Camera-type eye (tissue), 1 donor: ENCODE results near the gene CALHM5. TPM values are rescaled to one million over a fixed set of nuclear protein-coding genes. Genes with fewer than 3 reads are reported as not detected.

ENCODE experiments used
- total RNA-seq: library from RNA; depleted of rRNA; stranded (reverse); fragments of >200 nt; gene quantifications from one replicate; pipeline ENCODE4 v1.2.3, GENCODE V29; 2014

Gene CALHM5, protein sequence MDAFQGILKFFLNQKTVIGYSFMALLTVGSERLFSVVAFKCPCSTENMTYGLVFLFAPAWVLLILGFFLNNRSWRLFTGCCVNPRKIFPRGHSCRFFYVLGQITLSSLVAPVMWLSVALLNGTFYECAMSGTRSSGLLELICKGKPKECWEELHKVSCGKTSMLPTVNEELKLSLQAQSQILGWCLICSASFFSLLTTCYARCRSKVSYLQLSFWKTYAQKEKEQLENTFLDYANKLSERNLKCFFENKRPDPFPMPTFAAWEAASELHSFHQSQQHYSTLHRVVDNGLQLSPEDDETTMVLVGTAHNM
- total RNA-seq, result 3.4 TPM

DNA sequence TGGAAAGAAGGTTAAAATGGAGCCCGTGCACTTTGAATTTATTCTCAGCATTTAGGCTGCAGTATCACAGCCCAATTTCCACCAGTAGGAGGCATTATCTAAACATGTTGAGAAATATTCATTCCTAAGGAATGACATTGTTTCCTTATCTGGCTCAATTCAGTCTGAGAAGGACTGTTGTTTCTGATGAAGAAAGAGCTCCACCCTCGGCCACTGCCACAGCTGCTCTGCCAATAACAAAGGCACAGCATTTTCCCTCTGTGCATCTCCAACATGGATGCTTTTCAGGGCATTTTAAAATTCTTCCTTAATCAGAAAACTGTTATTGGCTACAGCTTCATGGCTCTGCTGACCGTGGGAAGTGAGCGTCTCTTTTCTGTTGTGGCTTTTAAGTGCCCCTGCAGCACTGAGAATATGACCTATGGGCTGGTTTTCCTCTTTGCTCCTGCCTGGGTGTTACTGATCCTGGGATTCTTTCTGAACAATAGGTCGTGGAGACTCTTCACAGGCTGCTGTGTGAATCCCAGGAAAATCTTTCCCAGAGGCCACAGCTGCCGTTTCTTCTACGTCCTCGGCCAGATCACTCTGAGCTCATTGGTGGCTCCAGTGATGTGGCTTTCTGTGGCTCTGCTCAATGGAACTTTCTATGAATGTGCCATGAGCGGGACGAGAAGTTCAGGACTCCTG is at the start of gene CALHM5:
TSS of gene CALHM5 (plus strand) at position 216 of the 687 bp plus-strand sequence. CDS start at position 274, 58 bp downstream.

DNA sequence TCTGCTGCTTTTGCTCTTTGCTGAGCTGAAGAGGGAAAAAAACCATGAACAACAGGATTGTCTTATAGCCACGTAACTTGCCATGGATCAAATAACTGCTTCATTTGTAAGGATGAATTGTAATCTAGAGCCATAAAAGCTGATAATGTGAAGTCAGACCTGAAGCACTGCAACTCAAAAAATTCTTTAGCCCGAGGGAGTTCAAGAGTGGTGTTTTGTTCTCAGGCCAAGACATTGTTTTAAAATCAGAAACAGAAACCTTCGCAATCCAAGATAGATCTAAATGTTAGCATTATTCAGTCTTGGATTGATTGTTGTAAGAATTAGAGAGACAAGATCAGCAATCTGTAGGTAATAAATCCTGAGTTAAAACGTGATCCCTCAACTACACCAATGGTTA is 34.2 kb downstream of the CALHM5 start, which contains the start of gene TRAPPC3L:
TSS of gene TRAPPC3L (minus strand) at position 34 of the 400 bp plus-strand sequence. CDS start 170 bp downstream, outside the sequence.

DNA sequence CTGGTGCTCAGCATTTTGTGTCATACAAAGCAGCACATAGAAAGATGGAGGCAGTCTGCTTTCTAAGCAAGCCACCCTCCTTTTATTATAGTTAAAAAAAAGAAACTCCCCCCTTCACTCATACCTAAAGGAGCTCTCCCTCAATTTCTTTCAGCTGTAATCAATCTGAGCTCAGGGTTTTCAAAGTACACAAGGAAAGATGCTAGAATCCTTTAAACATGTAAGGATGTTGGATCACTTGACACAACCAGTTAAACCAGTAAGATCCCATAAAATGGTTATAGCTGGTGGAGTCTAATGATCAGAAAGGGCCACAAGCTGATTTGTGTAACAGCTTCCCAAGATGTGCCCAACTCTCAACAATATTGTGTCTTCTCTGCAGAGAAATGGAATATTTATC is 42.0 kb downstream of the CALHM5 start, which contains the start of gene CALHM4:
TSS of gene CALHM4 (plus strand) at position 301 of the 400 bp plus-strand sequence. CDS start at position 344, 43 bp downstream.

DNA sequence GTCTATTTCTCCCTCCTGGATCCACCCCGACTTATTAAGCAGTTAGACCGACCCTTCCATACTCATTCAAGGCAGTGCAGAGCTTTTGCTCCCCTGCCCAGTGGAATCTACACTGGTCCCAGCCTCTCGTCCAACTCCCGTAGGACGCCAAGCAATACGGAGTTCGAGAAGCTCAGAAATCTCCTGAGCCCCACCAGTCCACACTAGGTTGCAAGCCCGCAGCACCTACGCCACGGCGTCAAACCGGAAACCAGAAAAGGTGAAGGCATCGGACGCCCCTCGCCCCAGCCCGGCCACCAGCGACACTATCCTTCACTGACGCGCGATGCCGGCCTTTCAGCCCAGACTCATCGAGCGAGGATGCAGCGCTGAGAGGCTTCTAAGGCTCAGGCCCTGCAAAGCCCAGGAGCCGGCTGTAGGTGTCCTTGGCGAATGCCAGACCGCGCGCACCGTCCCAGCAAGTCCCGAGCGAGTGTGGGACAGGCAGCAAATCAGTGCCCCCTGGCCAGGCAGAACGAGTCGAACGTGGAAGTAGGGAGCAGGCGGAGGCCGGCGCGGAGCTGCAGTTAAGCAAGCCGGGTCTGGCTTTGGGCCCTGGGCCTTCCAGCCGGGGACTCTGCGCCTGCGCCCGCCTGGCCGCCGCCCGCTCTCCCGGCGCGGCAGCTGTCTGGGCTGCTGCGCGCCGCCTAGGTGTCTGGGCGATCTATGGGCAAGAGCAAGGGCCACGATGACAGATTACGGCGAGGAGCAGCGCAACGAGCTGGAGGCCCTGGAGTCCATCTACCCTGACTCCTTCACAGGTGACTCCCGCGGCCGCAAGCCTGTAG is 59.6 kb downstream of the CALHM5 start, which contains the start of gene RWDD1:
TSS of gene RWDD1 (plus strand) at position 649 of the 827 bp plus-strand sequence. CDS start at position 728, 79 bp downstream.

Other genes starting within 250 kb of the CALHM5 start
- 77.6 TPM for gene TSPYL1, start 231.7 kb upstream of the CALHM5 start, total RNA-seq
- gene DSE, start 140.7 kb upstream of the CALHM5 start, total RNA-seq, result 57.2 TPM
- 2.5 TPM for gene CALHM6, start 50.3 kb upstream of the CALHM5 start, total RNA-seq
- 0.38 TPM for gene TRAPPC3L, start 34.0 kb downstream of the CALHM5 start, total RNA-seq
- gene CALHM4, start 42.1 kb downstream of the CALHM5 start, total RNA-seq, result not detected
- gene RWDD1, start 59.9 kb downstream of the CALHM5 start, total RNA-seq, result 36.6 TPM
- gene RSPH4A, start 104.8 kb downstream of the CALHM5 start, total RNA-seq, result 2.8 TPM
- gene ZUP1, start 157.1 kb downstream of the CALHM5 start, total RNA-seq, result 25.5 TPM
- 49.8 TPM for gene KPNA5, start 169.6 kb downstream of the CALHM5 start, total RNA-seq